Ovary (tissue), 3 donors: ENCODE measurements around the gene CDC26.

Experiments
- CTCF ChIP-seq, 3 donors: fragments of 450-650 bp in 2 of 3; fragments of 200-600 bp in 1 of 3; IDR thresholded peaks; one replicate each; pipeline versions ENCODE4 v1.5.1 to v1.8.0; 2016 to 2022; ENCODE audit warnings: antibody characterized with exemption in 3 of 3, mild to moderate bottlenecking in 1 of 3
- POLR2A ChIP-seq: fragments of 450-650 bp; IDR thresholded peaks from one replicate; pipeline ENCODE4 v1.6.1; 2017; ENCODE audit warnings: antibody characterized with exemption, mild to moderate bottlenecking, moderate library complexity
- donor health status: DM: no; HTN: no; CAD: no.

- TF ChIP-seq CTCF (IDR thresholded peaks at IDR 0.05) (no peak), POLR2A (no peak)
Measured at GRCh38 chr9:113227436-113227835, 47.9 kb downstream of the CDC26 start.
